CD8-positive, alpha-beta memory T cell (primary cell): Measurements from ENCODE around the gene OR6C68. TPM values are rescaled to one million over a fixed set of nuclear protein-coding genes. Genes with fewer than 3 reads are reported as not detected.

Experiments
- CTCF ChIA-PET: fragments of 350-600 bp; sonication (Branson Sonifier 250); formaldehyde crosslinking; loops from one replicate; lab custom pipeline; 2021; ENCODE audit warnings: antibody characterized with exemption; lab: Charles Lee
- POLR2A ChIA-PET: fragments of 350-600 bp; sonication (Branson Sonifier 250); formaldehyde crosslinking; loops from one replicate; lab custom pipeline; 2021; ENCODE audit warnings: antibody characterized with exemption; lab: Charles Lee
- DNase-seq, 5 donors: peaks; one replicate each; pipeline versions ENCODE4 v3.0.0 to v3.0.0-alpha.2; 2020 to 2022; ENCODE audit warnings: mixed read lengths in 1 of 5
- H3K27ac ChIP-seq: one replicate; pipeline ENCODE4 v1.7.0; 2013; ENCODE audit warnings: low read depth, mild to moderate bottlenecking, low read length, moderate library complexity
- H3K27me3 ChIP-seq: 2 replicates; pipeline ENCODE4 v1.7.0; 2013; ENCODE audit warnings: low read length, mild to moderate bottlenecking; ENCODE audit not compliant: insufficient read depth, poor library complexity, severe bottlenecking
- H3K36me3 ChIP-seq: 2 replicates; pipeline ENCODE4 v1.7.0; 2013; ENCODE audit warnings: mild to moderate bottlenecking, low read length, moderate library complexity; ENCODE audit not compliant: insufficient read depth
- H3K4me1 ChIP-seq: 2 replicates; pipeline ENCODE4 v1.7.0; 2013; ENCODE audit warnings: mild to moderate bottlenecking, low read length, moderate library complexity; ENCODE audit not compliant: insufficient read depth
- H3K4me3 ChIP-seq: 2 replicates; pipeline ENCODE4 v1.7.0; 2013; ENCODE audit warnings: mild to moderate bottlenecking, low read length
- H3K9me3 ChIP-seq: 2 replicates; pipeline ENCODE4 v1.7.0; 2013; ENCODE audit warnings: mild to moderate bottlenecking, low read length
- H3K27ac Mint-ChIP-seq, 8 donors: one replicate each; pipeline ENCODE4 v1.8.0; 2020 to 2021; ENCODE audit warnings: mixed read lengths in 8 of 8, mild to moderate bottlenecking in 6 of 8, inconsistent platforms in 3 of 8, moderate library complexity in 3 of 8
- H3K27me3 Mint-ChIP-seq, 2 donors: one replicate each; pipeline ENCODE4 v1.8.0; 2020 to 2021; ENCODE audit warnings: mixed read lengths in 2 of 2, mild to moderate bottlenecking in 1 of 2, moderate library complexity in 1 of 2
- H3K36me3 Mint-ChIP-seq, 3 donors: one replicate each; pipeline ENCODE4 v1.8.0; 2020 to 2021; ENCODE audit warnings: mixed read lengths in 3 of 3, inconsistent platforms in 1 of 3, mild to moderate bottlenecking in 1 of 3
- H3K4me1 Mint-ChIP-seq, 3 donors: one replicate each; pipeline ENCODE4 v1.8.0; 2020 to 2021; ENCODE audit warnings: mixed read lengths in 3 of 3, inconsistent platforms in 1 of 3, mild to moderate bottlenecking in 1 of 3
- H3K4me3 Mint-ChIP-seq, 7 donors: one replicate each; pipeline ENCODE4 v1.8.0; 2020 to 2021; ENCODE audit warnings: mixed read lengths in 7 of 7, mild to moderate bottlenecking in 6 of 7, moderate library complexity in 4 of 7, inconsistent platforms in 2 of 7
- H3K9me3 Mint-ChIP-seq, 5 donors: one replicate each; pipeline ENCODE4 v1.8.0; 2020 to 2022; ENCODE audit warnings: mixed read lengths in 5 of 5, mild to moderate bottlenecking in 3 of 5, moderate library complexity in 2 of 5, inconsistent platforms in 1 of 5
- polyA plus RNA-seq: library from polyadenylated mRNA; unstranded; fragments of 300-500 nt; fragmentation: Illumina TruSeq; gene quantifications from one replicate; pipeline ENCODE4 v1.2.3, GENCODE V29; 2021
- total RNA-seq, 2 experiments: library from RNA; stranded (reverse); gene quantifications; one replicate each; pipeline ENCODE4 v1.2.3, GENCODE V29; 2021

Gene OR6C68
- total and polyA plus RNA-seq, 3 experiments from 2014 or later: not detected

- H3K27ac Mint-ChIP-seq: no peak overlapping the region
- CTCF ChIA-PET: no interaction called here
- H3K27ac ChIP-seq: no peak overlapping the region
- H3K4me1 Mint-ChIP-seq: no peaks in the 10 kb centered on the region
- no peaks in the 10 kb centered on the region for H3K36me3 ChIP-seq
- H3K4me1 ChIP-seq: no peaks in the 10 kb centered on the region
- peaks cover 0 to 9% (median 0%) of the 10 kb centered on the region in 5 donors for H3K9me3 Mint-ChIP-seq
- no peak for DNase-seq
- H3K27me3 Mint-ChIP-seq: peaks cover 8 to 65% of the 10 kb centered on the region in 2 donors
- peaks cover 0 to 3% (median 0%) of the 10 kb centered on the region in 3 donors for H3K36me3 Mint-ChIP-seq
- no peak overlapping the region for H3K4me3 ChIP-seq
- H3K4me3 Mint-ChIP-seq: no peak overlapping the region
- no peaks in the 10 kb centered on the region for H3K9me3 ChIP-seq
- no peaks in the 10 kb centered on the region for H3K27me3 ChIP-seq
- POLR2A ChIA-PET: no interaction called here
Measured at GRCh38 chr12:55515696-55516095, 23.5 kb downstream of the OR6C68 start.

GRCh38 chr12:55516391-55516790 is 24.2 kb downstream of the OR6C68 start:
- Histone ChIP-seq H3K4me3 (no peak overlapping the region), H3K27me3 (no peaks in the 10 kb centered on the region), H3K9me3 (no peaks in the 10 kb centered on the region), H3K27ac (no peak overlapping the region), H3K36me3 (no peaks in the 10 kb centered on the region), H3K4me1 (no peaks in the 10 kb centered on the region)
- Mint-ChIP-seq H3K4me1 (no peaks in the 10 kb centered on the region), H3K27me3 (peaks cover 8 to 60% of the 10 kb centered on the region in 2 donors), H3K9me3 (peaks cover 0 to 9% (median 0%) of the 10 kb centered on the region in 5 donors), H3K27ac (no peak overlapping the region), H3K36me3 (peaks cover 0 to 3% (median 0%) of the 10 kb centered on the region in 3 donors), H3K4me3 (no peak overlapping the region)
- ChIA-PET CTCF (no interaction called here), POLR2A (no interaction called here)
- DNase-seq: no peak

Other genes starting within 250 kb of the OR6C68 start
- not detected for gene OR6C74, start 247.8 kb upstream of the OR6C68 start, total RNA-seq
- not detected for gene OR6C74, start 247.8 kb upstream of the OR6C68 start, polyA plus RNA-seq
- gene OR6C6, start 195.8 kb upstream of the OR6C68 start, total RNA-seq: not detected
- gene OR6C6, start 195.8 kb upstream of the OR6C68 start, polyA plus RNA-seq: not detected
- not detected for gene OR6C1, start 178.0 kb upstream of the OR6C68 start, total RNA-seq
- not detected for gene OR6C1, start 178.0 kb upstream of the OR6C68 start, polyA plus RNA-seq
- not detected for gene OR6C3, start 161.6 kb upstream of the OR6C68 start, total RNA-seq
- not detected for gene OR6C3, start 161.6 kb upstream of the OR6C68 start, polyA plus RNA-seq
- not detected for gene OR6C75, start 129.4 kb upstream of the OR6C68 start, total RNA-seq
- not detected for gene OR6C75, start 129.4 kb upstream of the OR6C68 start, polyA plus RNA-seq
- not detected for gene OR6C65, start 91.8 kb upstream of the OR6C68 start, total RNA-seq
- gene OR6C65, start 91.8 kb upstream of the OR6C68 start, polyA plus RNA-seq: not detected
- gene OR6C76, start 66.1 kb upstream of the OR6C68 start, total RNA-seq: not detected
- not detected for gene OR6C76, start 66.1 kb upstream of the OR6C68 start, polyA plus RNA-seq
- not detected for gene OR6C2, start 48.3 kb upstream of the OR6C68 start, total RNA-seq
- not detected for gene OR6C2, start 48.3 kb upstream of the OR6C68 start, polyA plus RNA-seq
- not detected for gene OR6C70, start 22.2 kb upstream of the OR6C68 start, total RNA-seq
- not detected for gene OR6C70, start 22.2 kb upstream of the OR6C68 start, polyA plus RNA-seq
- not detected for gene OR6C4, start 57.2 kb downstream of the OR6C68 start, total RNA-seq
- not detected for gene OR6C4, start 57.2 kb downstream of the OR6C68 start, polyA plus RNA-seq
- gene OR2AP1, start 80.1 kb downstream of the OR6C68 start, total RNA-seq: not detected
- gene OR2AP1, start 80.1 kb downstream of the OR6C68 start, polyA plus RNA-seq: not detected
- gene OR10P1, start 144.5 kb downstream of the OR6C68 start, total RNA-seq: not detected
- not detected for gene OR10P1, start 144.5 kb downstream of the OR6C68 start, polyA plus RNA-seq
- gene ITGA7, start 215.5 kb downstream of the OR6C68 start, total RNA-seq: 1 to 10 TPM; 2.7 to 3.1 TPM
- gene ITGA7, start 215.5 kb downstream of the OR6C68 start, polyA plus RNA-seq: 0.36 TPM
- 100 to 1,000 TPM in 1 of 2 experiments, 10 to 100 TPM in 1; 97.5 to 110 TPM for gene BLOC1S1, start 223.7 kb downstream of the OR6C68 start, total RNA-seq
- 90.2 TPM for gene BLOC1S1, start 223.7 kb downstream of the OR6C68 start, polyA plus RNA-seq
- gene RDH5, start 228.0 kb downstream of the OR6C68 start, total RNA-seq: 1 to 10 TPM; 8.1 to 8.5 TPM
- gene RDH5, start 228.0 kb downstream of the OR6C68 start, polyA plus RNA-seq: 0.90 TPM
- gene CD63, start 236.6 kb downstream of the OR6C68 start, total RNA-seq: 100 to 1,000 TPM; 200 to 202 TPM
- gene CD63, start 236.6 kb downstream of the OR6C68 start, polyA plus RNA-seq: 375 TPM